NCI-H2227 (cell line): Measurements from ENCODE around the gene LLGL1.

ENCODE experiments used
- DNase-seq: peaks from one replicate; lab custom pipeline; 2025; ENCODE audit not compliant: unreplicated experiment; lab: John Stamatoyannopoulos, UW

The LLGL1 gene

GRCh38 chr17:18225121-18225641, at the start of gene LLGL1:
LLGL1 (plus strand) TSS chr17:18225635; CDS start chr17:18225683, 48 bp downstream.
- DNase-seq = peak; percentile 95

- no peak for DNase-seq
Measured at GRCh38 chr17:18176176-18176575, 49.3 kb upstream of the LLGL1 start.

- DNase-seq = no peak
Measured at GRCh38 chr17:18177133-18177532, 48.3 kb upstream of the LLGL1 start.

- DNase-seq = peak; percentile 12
Measured at GRCh38 chr17:18177722-18178121, 47.7 kb upstream of the LLGL1 start.

GRCh38 chr17:18179196-18179595, 46.2 kb upstream of the LLGL1 start:
- no peak for DNase-seq

GRCh38 chr17:18179804-18180203, 45.6 kb upstream of the LLGL1 start:
- no peak for DNase-seq

- DNase-seq = no peak
Measured at GRCh38 chr17:18181358-18181757, 44.1 kb upstream of the LLGL1 start.

- peak; percentile 52 for DNase-seq
Measured at GRCh38 chr17:18182110-18182977, 43.1 kb upstream of the LLGL1 start.

- peak; percentile 87 for DNase-seq
Measured at GRCh38 chr17:18182978-18183333, 42.5 kb upstream of the LLGL1 start.

GRCh38 chr17:18183334-18184142, 41.9 kb upstream of the LLGL1 start, which contains the start of gene ALKBH5:
ALKBH5 (plus strand) TSS chr17:18183828; CDS start chr17:18184244, 416 bp downstream.
- DNase-seq = peak; percentile 96

GRCh38 chr17:18184143-18185031, 41.0 kb upstream of the LLGL1 start:
- DNase-seq = peak; percentile 32

GRCh38 chr17:18185391-18185790, 40.0 kb upstream of the LLGL1 start:
- no peak for DNase-seq

- no peak for DNase-seq
Measured at GRCh38 chr17:18185832-18186626, 39.4 kb upstream of the LLGL1 start.

GRCh38 chr17:18186627-18186982, 38.8 kb upstream of the LLGL1 start:
- DNase-seq = no peak

GRCh38 chr17:18187226-18187625, 38.2 kb upstream of the LLGL1 start:
- no peak for DNase-seq

GRCh38 chr17:18187821-18188761, 37.3 kb upstream of the LLGL1 start:
- DNase-seq = no peak

- no peak for DNase-seq
Measured at GRCh38 chr17:18190628-18191235, 34.7 kb upstream of the LLGL1 start.

GRCh38 chr17:18191236-18191667, 34.2 kb upstream of the LLGL1 start:
- no peak for DNase-seq
